ENCODE measurements around the gene KHDRBS2.

DNA sequence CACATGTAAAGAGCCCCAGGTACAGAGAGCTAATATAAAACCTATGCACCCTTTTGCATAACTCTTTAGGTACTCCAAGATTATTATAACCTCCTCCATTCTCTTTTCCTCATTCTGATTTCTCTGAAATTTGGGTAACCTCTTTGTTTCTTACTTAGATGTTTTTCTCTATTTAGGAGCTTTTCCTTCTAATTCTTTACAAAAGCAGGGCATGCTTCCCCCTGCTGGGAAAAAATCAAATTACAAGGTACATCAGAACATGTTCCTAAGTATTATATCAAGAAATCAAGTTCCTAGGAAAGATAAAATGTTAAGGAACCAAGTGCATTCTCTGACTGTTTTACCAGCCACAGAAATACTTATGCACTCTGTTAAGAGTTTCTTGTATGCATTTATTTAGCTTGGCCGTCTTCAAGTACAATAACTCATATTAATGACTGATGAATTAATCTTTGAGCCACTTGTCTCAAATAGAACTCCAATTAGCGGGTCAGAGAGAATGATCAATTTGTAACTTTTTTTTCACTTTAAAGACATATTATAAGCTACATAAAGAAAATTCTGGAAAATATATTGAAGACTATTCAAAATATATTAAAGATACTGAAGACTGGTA lies 2.1 kb downstream of the KHDRBS2 start:
- no peak for TF ChIP-seq POLR2A (IDR thresholded peaks at IDR 0.05; ENCODE audit: extremely low read depth, insufficient read length)
- TF ChIP-seq, protein P1, sequence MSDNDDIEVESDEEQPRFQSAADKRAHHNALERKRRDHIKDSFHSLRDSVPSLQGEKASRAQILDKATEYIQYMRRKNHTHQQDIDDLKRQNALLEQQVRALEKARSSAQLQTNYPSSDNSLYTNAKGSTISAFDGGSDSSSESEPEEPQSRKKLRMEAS (IDR thresholded peaks at IDR 0.05; ENCODE audit: low read depth, low read length), result no peak
